ENCODE results near the gene TP53I11. TPM values are rescaled to one million over a fixed set of nuclear protein-coding genes. Genes with fewer than 3 reads are reported as not detected.

TP53I11 gene
- total and polyA plus RNA-seq, 2 experiments from 2014 or later = 112 to 155 TPM

DNA sequence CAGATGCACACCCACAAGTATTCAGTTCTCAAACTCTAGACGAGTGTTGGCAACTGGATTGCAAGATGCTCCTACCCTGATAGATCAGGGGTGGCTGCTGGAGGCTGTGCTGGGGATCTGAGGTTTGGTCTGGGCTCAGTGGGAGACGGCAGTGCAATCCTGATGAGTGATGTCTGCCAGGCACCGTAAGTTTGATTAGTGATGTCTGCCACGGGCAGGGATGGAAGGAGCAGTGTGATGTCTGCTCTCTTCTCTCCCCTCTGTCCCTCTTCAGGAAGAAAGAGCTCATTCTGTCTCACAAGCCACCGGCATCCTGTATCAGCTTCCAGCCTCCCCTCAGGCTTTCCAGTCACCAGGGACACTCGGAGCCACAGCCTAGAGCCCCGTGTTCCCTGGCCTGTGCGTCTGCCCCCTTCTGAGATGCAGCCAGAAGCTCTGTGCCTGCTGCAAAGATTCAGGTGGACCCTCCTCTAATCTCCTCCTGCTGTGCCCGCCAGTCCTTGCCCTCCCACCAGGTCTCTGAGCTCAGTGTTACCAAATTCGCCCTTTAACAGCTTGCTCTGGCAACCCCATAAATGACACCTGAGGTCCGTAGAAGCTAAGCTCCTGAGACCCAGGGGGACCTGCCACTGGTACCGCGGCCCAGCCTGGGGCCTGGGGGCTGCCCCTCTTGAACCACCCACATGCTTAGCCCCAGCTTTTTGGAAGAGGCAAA, 19.9 kb downstream of the TP53I11 start:
- no peak for DNase-seq (ENCODE audit: low read depth in 1 of 2, low spot score in 1 of 2)
- no peaks in the 10 kb centered on the region for H3K36me3 ChIP-seq
- no peak overlapping the region for H3K27ac ChIP-seq
- H3K4me3 ChIP-seq = no peak overlapping the region
- H3K9me3 ChIP-seq (ENCODE audit: low read depth) = no peaks in the 10 kb centered on the region
- TF ChIP-seq, protein P1, sequence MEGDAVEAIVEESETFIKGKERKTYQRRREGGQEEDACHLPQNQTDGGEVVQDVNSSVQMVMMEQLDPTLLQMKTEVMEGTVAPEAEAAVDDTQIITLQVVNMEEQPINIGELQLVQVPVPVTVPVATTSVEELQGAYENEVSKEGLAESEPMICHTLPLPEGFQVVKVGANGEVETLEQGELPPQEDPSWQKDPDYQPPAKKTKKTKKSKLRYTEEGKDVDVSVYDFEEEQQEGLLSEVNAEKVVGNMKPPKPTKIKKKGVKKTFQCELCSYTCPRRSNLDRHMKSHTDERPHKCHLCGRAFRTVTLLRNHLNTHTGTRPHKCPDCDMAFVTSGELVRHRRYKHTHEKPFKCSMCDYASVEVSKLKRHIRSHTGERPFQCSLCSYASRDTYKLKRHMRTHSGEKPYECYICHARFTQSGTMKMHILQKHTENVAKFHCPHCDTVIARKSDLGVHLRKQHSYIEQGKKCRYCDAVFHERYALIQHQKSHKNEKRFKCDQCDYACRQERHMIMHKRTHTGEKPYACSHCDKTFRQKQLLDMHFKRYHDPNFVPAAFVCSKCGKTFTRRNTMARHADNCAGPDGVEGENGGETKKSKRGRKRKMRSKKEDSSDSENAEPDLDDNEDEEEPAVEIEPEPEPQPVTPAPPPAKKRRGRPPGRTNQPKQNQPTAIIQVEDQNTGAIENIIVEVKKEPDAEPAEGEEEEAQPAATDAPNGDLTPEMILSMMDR (IDR thresholded peaks at IDR 0.05; ENCODE audit: low read depth, low read length) = no peak
- no peaks in the 10 kb centered on the region for H3K4me1 ChIP-seq (ENCODE audit: low read depth)
- H3K27me3 ChIP-seq = no peaks in the 10 kb centered on the region

DNA sequence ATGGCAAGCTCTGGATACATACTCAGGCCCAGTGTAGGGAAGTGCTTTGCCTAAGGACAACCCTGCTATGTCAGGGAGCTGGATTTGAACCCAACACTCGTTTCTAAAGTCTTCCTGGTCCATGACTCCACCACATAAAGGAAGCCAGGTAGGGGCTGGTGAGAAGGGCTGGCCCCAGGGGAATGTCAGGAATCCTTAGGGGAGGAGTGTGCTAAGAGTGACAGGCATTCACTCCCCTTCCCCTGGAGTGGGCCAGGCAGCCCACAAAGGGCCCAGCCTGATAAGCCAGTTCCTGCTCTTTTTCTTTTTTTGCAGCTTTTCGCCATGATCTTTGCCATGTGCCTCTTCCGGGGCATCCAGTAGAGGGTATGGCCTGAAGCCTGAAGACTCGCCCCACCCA, 21.9 kb downstream of the TP53I11 start:
- no peak overlapping the region for H3K4me3 ChIP-seq
- no peaks in the 10 kb centered on the region for H3K27me3 ChIP-seq
- H3K36me3 ChIP-seq = no peaks in the 10 kb centered on the region
- H3K4me1 ChIP-seq (ENCODE audit: low read depth) = no peaks in the 10 kb centered on the region
- no peaks in the 10 kb centered on the region for H3K9me3 ChIP-seq (ENCODE audit: low read depth)
- TF ChIP-seq, protein P1 (IDR thresholded peaks at IDR 0.05; ENCODE audit: low read depth, low read length) = no peak
- peak in 1 of 2 donors; percentile 57 for DNase-seq (ENCODE audit: low read depth in 1 of 2, low spot score in 1 of 2)
- H3K27ac ChIP-seq = peak overlapping the region; percentile 27

DNA sequence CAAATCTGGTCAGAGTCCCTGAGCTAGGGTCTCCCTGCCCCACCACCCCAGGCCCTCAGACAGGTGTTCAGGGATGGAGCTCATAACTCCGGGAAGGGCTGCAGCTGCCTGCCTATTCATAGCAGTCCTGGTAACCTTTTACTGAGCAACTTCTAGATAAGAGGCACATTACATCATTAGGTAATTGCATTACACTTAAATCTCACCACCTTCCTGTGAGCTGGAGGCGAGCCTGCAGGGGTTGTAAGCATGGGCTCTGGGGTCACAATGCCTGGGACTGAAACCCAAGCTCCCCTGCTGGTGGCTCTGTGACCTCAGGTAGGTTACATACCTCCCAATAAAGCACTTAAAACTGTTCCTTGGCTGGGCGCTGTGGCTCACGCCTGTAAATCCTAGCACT, 22.5 kb downstream of the TP53I11 start:
- TF ChIP-seq, protein P1 (IDR thresholded peaks at IDR 0.05; ENCODE audit: low read depth, low read length) = no peak
- no peaks in the 10 kb centered on the region for H3K4me1 ChIP-seq (ENCODE audit: low read depth)
- no peak overlapping the region for H3K4me3 ChIP-seq
- H3K9me3 ChIP-seq (ENCODE audit: low read depth) = no peaks in the 10 kb centered on the region
- no peaks in the 10 kb centered on the region for H3K27me3 ChIP-seq
- no peak overlapping the region for H3K27ac ChIP-seq
- DNase-seq (ENCODE audit: low read depth in 1 of 2, low spot score in 1 of 2) = no peak
- no peaks in the 10 kb centered on the region for H3K36me3 ChIP-seq

DNA sequence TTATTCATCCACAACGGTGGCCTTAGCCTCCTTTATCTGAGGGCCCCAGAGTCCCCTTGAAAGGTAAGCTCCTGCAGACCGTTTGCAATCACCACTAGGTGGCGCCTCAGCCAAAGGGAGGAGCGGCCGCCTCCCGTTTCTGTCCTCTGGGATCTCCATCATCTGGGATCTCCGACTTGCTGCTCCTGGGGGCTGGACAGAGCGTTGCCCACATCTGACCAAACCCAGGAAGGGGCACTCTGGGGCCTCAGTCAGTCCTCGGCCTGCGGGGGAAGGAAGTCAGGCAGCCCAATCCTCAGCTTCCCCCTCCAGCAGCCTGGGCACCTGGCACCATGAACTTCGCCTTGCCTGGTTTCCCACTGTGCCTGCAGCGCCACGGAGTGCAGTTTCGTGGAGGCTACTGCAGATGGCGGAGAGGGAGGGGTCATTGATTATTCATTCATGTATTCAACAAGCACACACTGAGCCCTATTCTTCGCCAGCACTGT, 23.5 kb downstream of the TP53I11 start:
- Histone ChIP-seq H3K4me1 (ENCODE audit: low read depth) (no peaks in the 10 kb centered on the region), H3K36me3 (no peaks in the 10 kb centered on the region), H3K27ac (no peak overlapping the region), H3K9me3 (ENCODE audit: low read depth) (no peaks in the 10 kb centered on the region), H3K27me3 (no peaks in the 10 kb centered on the region), H3K4me3 (no peak overlapping the region)
- TF ChIP-seq, protein P1 (IDR thresholded peaks at IDR 0.05; ENCODE audit: low read depth, low read length) = peak; percentile 84
- DNase-seq (ENCODE audit: low read depth in 1 of 2, low spot score in 1 of 2) = peak; percentile 83 to 86

DNA sequence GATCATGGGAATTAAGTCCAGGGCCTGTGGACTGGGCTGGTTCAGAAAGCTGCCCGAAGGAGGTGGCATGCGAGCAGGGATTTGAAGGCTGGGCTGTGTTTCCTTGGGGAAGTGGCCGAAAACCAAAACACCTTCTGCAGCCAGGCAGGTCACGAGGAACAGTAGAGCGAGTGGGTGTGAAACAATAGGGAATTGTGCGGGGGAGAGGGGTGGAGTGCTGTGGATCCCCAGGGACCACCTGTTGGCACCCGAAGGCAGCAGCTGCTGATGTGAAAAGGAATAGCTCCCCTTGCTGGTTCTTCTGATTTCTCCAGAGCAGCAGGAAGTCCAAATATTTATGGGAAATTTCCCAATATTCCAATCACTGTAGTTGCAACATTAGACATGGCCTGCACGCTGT, 24.6 kb downstream of the TP53I11 start:
- TF ChIP-seq, protein P1 (IDR thresholded peaks at IDR 0.05; ENCODE audit: low read depth, low read length) = no peak
- no peak for DNase-seq (ENCODE audit: low read depth in 1 of 2, low spot score in 1 of 2)
- no peak overlapping the region for H3K4me3 ChIP-seq

More for the DNA sequence above, 24.6 kb downstream of the TP53I11 start:
- Histone ChIP-seq H3K27ac (no peak overlapping the region), H3K27me3 (no peaks in the 10 kb centered on the region), H3K36me3 (no peaks in the 10 kb centered on the region), H3K4me1 (ENCODE audit: low read depth) (no peaks in the 10 kb centered on the region), H3K9me3 (ENCODE audit: low read depth) (no peaks in the 10 kb centered on the region)
